Aortic smooth muscle cell (primary cell): ENCODE data around the gene DNAJB2. TPM values are rescaled to one million over a fixed set of nuclear protein-coding genes. Genes with fewer than 3 reads are reported as not detected.

ENCODE experiments used
- total RNA-seq: library from RNA; depleted of rRNA; stranded (reverse); fragments of >200 nt; gene quantifications from 2 replicates; pipeline ENCODE4 v1.2.3, GENCODE V29; 2014

The DNAJB2 gene
- 39.4 and 43.2 TPM in 2 replicates for total RNA-seq

DNA sequence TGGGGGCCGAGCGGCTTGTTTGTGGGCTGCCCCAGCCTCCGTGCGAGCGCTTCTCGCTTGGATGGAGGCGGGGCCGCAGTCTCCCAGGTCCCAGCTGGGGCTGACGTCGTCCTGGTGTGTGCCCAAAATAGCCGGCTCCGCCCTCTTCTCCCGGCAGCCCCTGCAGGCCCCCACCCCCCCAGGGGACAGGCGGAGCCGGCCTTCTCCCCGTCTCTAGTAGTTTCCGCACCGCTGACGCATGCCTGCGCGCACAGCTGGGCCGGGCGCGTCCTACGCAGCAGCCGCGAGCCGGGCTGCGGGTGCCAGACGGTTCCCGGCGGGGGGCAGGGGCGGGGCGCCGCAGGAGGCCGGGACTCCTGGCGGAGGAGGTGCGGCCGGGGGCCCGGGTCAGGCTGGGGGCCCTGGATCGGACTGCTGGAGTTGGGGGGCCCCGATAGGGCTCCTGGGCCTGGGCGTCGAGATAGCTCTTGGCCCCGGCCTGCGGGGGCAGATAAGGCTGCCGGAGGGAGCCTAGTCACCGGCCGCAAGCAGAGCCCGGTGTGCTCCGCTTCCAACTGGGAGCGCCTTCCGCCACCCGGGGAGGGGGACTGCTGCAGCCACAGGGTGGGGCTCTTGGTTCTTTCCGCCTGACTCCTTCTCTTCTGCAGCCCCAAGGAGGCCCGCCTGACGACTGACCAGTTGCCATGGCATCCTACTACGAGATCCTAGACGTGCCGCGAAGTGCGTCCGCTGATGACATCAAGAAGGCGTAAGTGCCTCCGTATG, at the start of gene DNAJB2:
TSS of gene DNAJB2 (plus strand) at position 216 of the 765 bp plus-strand sequence. CDS start at position 684, 468 bp downstream.

GRCh38 chr2:219245148-219245898, 33.8 kb upstream of the DNAJB2 start, which contains the start of the genes GLB1L and STK16:
Gene GLB1L, minus strand, starts transcription at chr2:219245444. Its CDS starts 1,871 bp downstream, at chr2:219243573.
Gene STK16, plus strand, starts transcription at chr2:219245479. Its CDS starts 521 bp downstream, at chr2:219246000.

GRCh38 chr2:219252900-219253752, 26.0 kb upstream of the DNAJB2 start, which contains the start of gene TUBA4B:
Gene TUBA4B, plus strand, starts transcription at chr2:219253243. Its CDS starts 165 bp downstream, at chr2:219253408.

GRCh38 chr2:219253753-219254589, 25.2 kb upstream of the DNAJB2 start, which contains the start of gene TUBA4A:
Gene TUBA4A, minus strand, starts transcription at chr2:219253918. Its CDS starts 60 bp downstream, at chr2:219253858.

DNA sequence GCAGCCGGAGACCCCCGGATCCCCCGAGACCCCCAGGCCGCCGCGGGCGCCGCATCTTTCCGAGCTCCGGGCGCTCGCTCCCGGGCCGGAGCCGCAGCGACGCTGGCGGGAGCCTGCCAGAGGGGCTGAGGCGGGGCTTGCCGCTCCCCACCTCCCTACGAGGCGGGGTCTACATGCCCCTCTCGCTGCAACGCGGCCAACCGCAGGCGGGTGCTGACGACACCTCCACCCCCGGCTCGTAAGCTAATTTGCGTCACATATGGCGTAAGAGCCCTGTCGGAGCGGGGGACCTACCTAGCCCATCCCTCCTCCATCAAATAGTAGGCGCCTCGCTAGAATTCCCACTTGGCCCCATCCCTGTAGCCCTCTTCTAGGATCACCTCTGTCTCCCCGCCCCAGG, 30.1 kb downstream of the DNAJB2 start, which contains the start of gene PTPRN:
TSS of gene PTPRN (minus strand) at position 124 of the 400 bp plus-strand sequence. CDS start at position 55, 69 bp downstream.

GRCh38 chr2:219332542-219332941, 53.4 kb downstream of the DNAJB2 start, which contains the start of gene RESP18:
Gene RESP18, minus strand, starts transcription at chr2:219332744.

Other genes with a start within 250 kb of the DNAJB2 start
- gene CFAP65, start 237.8 kb upstream of the DNAJB2 start, total RNA-seq: not detected in 2 replicates
- gene IHH, start 218.4 kb upstream of the DNAJB2 start, total RNA-seq: under 0.01 TPM in 1 of 2 replicates, not detected in the other
- 10.8 and 11.6 TPM in 2 replicates for gene NHEJ1, start 118.6 kb upstream of the DNAJB2 start, total RNA-seq
- gene SLC23A3, start 109.3 kb upstream of the DNAJB2 start, total RNA-seq: 1.6 TPM in 2 replicates
- gene CNPPD1, start 102.4 kb upstream of the DNAJB2 start, total RNA-seq: 37.9 and 41.9 TPM in 2 replicates
- gene RETREG2, start 101.1 kb upstream of the DNAJB2 start, total RNA-seq: 64.1 and 72.9 TPM in 2 replicates
- 30.0 and 37.5 TPM in 2 replicates for gene ZFAND2B, start 72.6 kb upstream of the DNAJB2 start, total RNA-seq
- 21.6 and 28.3 TPM in 2 replicates for gene ABCB6, start 60.4 kb upstream of the DNAJB2 start, total RNA-seq
- gene ATG9A, start 49.7 kb upstream of the DNAJB2 start, total RNA-seq: 43.5 and 44.4 TPM in 2 replicates
- gene ANKZF1, start 49.6 kb upstream of the DNAJB2 start, total RNA-seq: 17.6 and 20.6 TPM in 2 replicates
- 15.3 and 20.3 TPM in 2 replicates for gene GLB1L, start 33.9 kb upstream of the DNAJB2 start, total RNA-seq
- 26.8 and 34.8 TPM in 2 replicates for gene STK16, start 33.9 kb upstream of the DNAJB2 start, total RNA-seq
- gene TUBA4B, start 26.1 kb upstream of the DNAJB2 start, total RNA-seq: not detected in 2 replicates
- 19.1 and 30.1 TPM in 2 replicates for gene TUBA4A, start 25.4 kb upstream of the DNAJB2 start, total RNA-seq
- 0.25 and 0.40 TPM in 2 replicates for gene PTPRN, start 30.0 kb downstream of the DNAJB2 start, total RNA-seq
- gene RESP18, start 53.4 kb downstream of the DNAJB2 start, total RNA-seq: not detected in 2 replicates
- gene DNPEP, start 108.5 kb downstream of the DNAJB2 start, total RNA-seq: 47.6 and 49.3 TPM in 2 replicates
- 0.13 and 0.62 TPM in 2 replicates for gene DES, start 139.0 kb downstream of the DNAJB2 start, total RNA-seq
- gene SPEG, start 155.5 kb downstream of the DNAJB2 start, total RNA-seq: 11.1 and 25.1 TPM in 2 replicates
- 45.5 and 55.0 TPM in 2 replicates for gene GMPPA, start 219.5 kb downstream of the DNAJB2 start, total RNA-seq
- 0.12 TPM in 1 of 2 replicates, not detected in the other for gene ASIC4, start 235.1 kb downstream of the DNAJB2 start, total RNA-seq